Hepatocyte (in vitro differentiated cells): ENCODE results near the gene KCNQ1. TPM values are rescaled to one million over a fixed set of nuclear protein-coding genes. Genes with fewer than 3 reads are reported as not detected.

ENCODE experiments used
- DNase-seq: peaks from one replicate; pipeline ENCODE4 v3.0.0-alpha.2; 2016; ENCODE audit warnings: low spot score
- H2AFZ ChIP-seq: fragments of 200-600 bp; sonication (generic); 2 replicates; pipeline ENCODE4 v1.6.0; 2016; ENCODE audit warnings: antibody characterized with exemption, mild to moderate bottlenecking
- H3K27ac ChIP-seq: fragments of 200-600 bp; sonication (generic); 2 replicates; pipeline ENCODE4 v1.5.1; 2016; ENCODE audit warnings: mild to moderate bottlenecking
- H3K27me3 ChIP-seq: fragments of 200-600 bp; sonication (generic); 2 replicates; pipeline ENCODE4 v1.6.1; 2016
- H3K36me3 ChIP-seq: fragments of 200-600 bp; sonication (generic); replicated peaks from 2 replicates; pipeline ENCODE4 v1.5.1; 2016; ENCODE audit warnings: low read depth; ENCODE audit not compliant: insufficient read depth
- H3K4me1 ChIP-seq: fragments of 200-600 bp; sonication (generic); 2 replicates; pipeline ENCODE4 v1.5.1; 2016; ENCODE audit warnings: mild to moderate bottlenecking, moderate library complexity; ENCODE audit not compliant: insufficient read depth
- H3K4me2 ChIP-seq: fragments of 200-600 bp; sonication (generic); 2 replicates; pipeline ENCODE4 v1.6.0; 2016
- H3K4me3 ChIP-seq: fragments of 200-600 bp; sonication (generic); 2 replicates; pipeline ENCODE4 v1.5.1; 2016; ENCODE audit warnings: mild to moderate bottlenecking
- H3K79me2 ChIP-seq: fragments of 200-600 bp; sonication (generic); 2 replicates; pipeline ENCODE4 v1.6.0; 2017; ENCODE audit warnings: mild to moderate bottlenecking
- H3K9me2 ChIP-seq: fragments of 200-600 bp; sonication (generic); replicated peaks from 2 replicates; pipeline ENCODE4 v1.6.0; 2017; ENCODE audit warnings: mild to moderate bottlenecking; ENCODE audit not compliant: insufficient read depth
- H3K9me3 ChIP-seq: fragments of 200-600 bp; sonication (generic); 2 replicates; pipeline ENCODE4 v1.5.1; 2016; ENCODE audit warnings: low read depth, mild to moderate bottlenecking
- H4K20me1 ChIP-seq: fragments of 200-600 bp; sonication (generic); 2 replicates; pipeline ENCODE4 v1.6.0; 2016; ENCODE audit warnings: mild to moderate bottlenecking; ENCODE audit not compliant: insufficient read depth, poor library complexity, severe bottlenecking
- CTCF ChIP-seq: fragments of 200-600 bp; sonication (generic); IDR thresholded peaks from 2 replicates; pipeline ENCODE4 v1.5.1; 2016; ENCODE audit warnings: antibody characterized with exemption, mild to moderate bottlenecking; ENCODE audit not compliant: poor library complexity
- EZH2 ChIP-seq: fragments of 200-600 bp; sonication (generic); IDR thresholded peaks from 2 replicates; pipeline ENCODE4 v1.6.1; 2016; ENCODE audit warnings: antibody characterized with exemption, mild to moderate bottlenecking, borderline replicate concordance
- EZH2phosphoT487 ChIP-seq: fragments of 200-600 bp; sonication (generic); IDR thresholded peaks from one replicate; pipeline ENCODE4 v1.6.1; 2018; ENCODE audit warnings: antibody characterized with exemption, mild to moderate bottlenecking, low read depth, moderate library complexity; ENCODE audit not compliant: unreplicated experiment, severe bottlenecking
- WGBS: methylation state at CpG from one replicate; pipeline ENCODE4 v1.1.6; 2016; ENCODE audit warnings: low lambda C conversion rate; ENCODE audit errors: missing lambda C conversion rate; 5-methylcytosine and 5-hydroxymethylcytosine counted together
- polyA plus RNA-seq: library from polyadenylated mRNA; unstranded; fragments of >200 nt; fragmentation: Nextera tagmentation; extraction: Ambion mirVana; gene quantifications from 2 replicates; pipeline ENCODE4 v1.2.1, GENCODE V29; 2016
- total RNA-seq: library from RNA; depleted of rRNA; stranded (reverse); fragments of >200 nt; gene quantifications from 2 replicates; pipeline ENCODE4 v1.2.3, GENCODE V29; 2014

KCNQ1 gene
- total and polyA plus RNA-seq, 2 experiments from 2014 or later: 1.8 to 6.4 TPM

DNA sequence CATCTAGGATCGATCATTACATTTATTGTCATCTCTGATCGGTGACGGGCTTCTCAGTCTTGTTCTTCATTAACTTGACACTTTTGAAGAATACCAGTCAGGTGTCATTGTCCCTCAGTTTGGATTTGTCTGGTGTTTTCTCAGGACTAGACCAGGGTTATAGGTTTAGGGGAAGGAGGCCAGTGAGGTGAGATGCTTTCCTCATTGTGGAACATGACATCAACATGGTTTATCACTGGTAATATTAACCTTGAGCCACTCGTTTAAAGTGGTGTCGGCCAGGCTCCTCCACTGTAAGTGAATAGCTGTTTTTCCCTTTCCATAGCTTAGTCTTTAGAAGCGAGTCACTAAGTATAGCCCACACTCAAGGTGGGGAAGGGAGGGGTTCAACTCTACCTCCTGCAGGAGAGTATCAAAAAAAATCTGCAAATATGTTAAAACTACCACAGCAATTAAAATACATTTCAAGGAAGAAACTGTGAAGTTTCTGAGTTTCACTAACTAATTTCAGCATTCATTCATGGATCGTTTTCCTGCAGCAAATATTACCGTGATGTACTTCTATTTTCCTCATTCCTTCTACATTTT, 213.0 kb downstream of the KCNQ1 start:
- no peak for DNase-seq
- Histone ChIP-seq H3K9me3 (peaks cover 22% of the 10 kb centered on the region), H3K36me3 (no peaks in the 10 kb centered on the region), H3K4me2 (no peak overlapping the region), H3K27ac (no peak overlapping the region), H3K79me2 (no peaks in the 10 kb centered on the region), H3K4me1 (no peaks in the 10 kb centered on the region), H3K27me3 (no peaks in the 10 kb centered on the region), H4K20me1 (no peaks in the 10 kb centered on the region), H2AFZ (no peak overlapping the region), H3K9me2 (no peaks in the 10 kb centered on the region), H3K4me3 (no peak overlapping the region)
- TF ChIP-seq EZH2: no peak
- TF ChIP-seq EZH2phosphoT487: no peak
- TF ChIP-seq CTCF: no peak
- 94% methylated on average over 8 of the region's 8 CpGs for WGBS

GRCh38 chr11:2660357-2660939, 215.6 kb downstream of the KCNQ1 start:
- Histone ChIP-seq H3K4me3 (peak overlapping the region; percentile 1), H4K20me1 (no peaks in the 10 kb centered on the region), H3K9me2 (no peaks in the 10 kb centered on the region), H3K27ac (no peak overlapping the region), H3K36me3 (no peaks in the 10 kb centered on the region), H3K9me3 (peaks cover 22% of the 10 kb centered on the region), H3K4me1 (peaks cover 3% of the 10 kb centered on the region), H3K27me3 (no peaks in the 10 kb centered on the region), H3K4me2 (no peak overlapping the region), H3K79me2 (no peaks in the 10 kb centered on the region), H2AFZ (no peak overlapping the region)
- 98% methylated on average over 2 of the region's 2 CpGs for WGBS
- TF ChIP-seq EZH2 (no peak), EZH2phosphoT487 (no peak), CTCF (no peak)
- no peak for DNase-seq

GRCh38 chr11:2661173-2662023, 216.6 kb downstream of the KCNQ1 start:
- no peak for TF ChIP-seq CTCF
- no peak for TF ChIP-seq EZH2
- no peak for TF ChIP-seq EZH2phosphoT487
- Histone ChIP-seq H3K4me3 (no peak overlapping the region), H3K27me3 (no peaks in the 10 kb centered on the region), H3K36me3 (no peaks in the 10 kb centered on the region), H4K20me1 (no peaks in the 10 kb centered on the region), H3K4me1 (peaks cover 9% of the 10 kb centered on the region), H3K9me2 (no peaks in the 10 kb centered on the region), H3K79me2 (peaks cover 8% of the 10 kb centered on the region), H3K4me2 (no peak overlapping the region), H2AFZ (no peak overlapping the region), H3K9me3 (peaks cover 22% of the 10 kb centered on the region), H3K27ac (no peak overlapping the region)
- DNase-seq: no peak
- 98% methylated on average over 4 of the region's 4 CpGs for WGBS
